Measurements from ENCODE around the gene VPS72.

The VPS72 gene

GRCh38 chr1:151184211-151184610 lies 5.8 kb downstream of the VPS72 start:
- DNase-seq: no peak

- no peak for DNase-seq
These were observed 13.4 kb downstream of the VPS72 start for GRCh38 chr1:151176514-151177045.

GRCh38 chr1:151175863-151176262 lies 14.1 kb downstream of the VPS72 start, which contains the start of gene TMOD4:
TMOD4 (minus strand) TSS chr1:151175981; CDS start chr1:151174875, 1,106 bp downstream.
- no peak for DNase-seq

GRCh38 chr1:151175041-151175741 lies 14.8 kb downstream of the VPS72 start:
- DNase-seq: no peak

GRCh38 chr1:151171190-151171589 lies 18.8 kb downstream of the VPS72 start:
- DNase-seq: no peak

- DNase-seq: no peak
These were observed 22.9 kb downstream of the VPS72 start for GRCh38 chr1:151167116-151167515.

- DNase-seq: no peak
These were observed 23.5 kb downstream of the VPS72 start for GRCh38 chr1:151166505-151166956.

GRCh38 chr1:151165738-151166504 lies 24.1 kb downstream of the VPS72 start, which contains the start of the genes LYSMD1 and SCNM1:
LYSMD1 (minus strand) TSS chr1:151165902; CDS start chr1:151165258, 644 bp downstream.
SCNM1 (plus strand) TSS chr1:151166144; CDS start chr1:151166153, 9 bp downstream.
- DNase-seq: peak; percentile 99

- DNase-seq: peak; percentile 60
These were observed 24.7 kb downstream of the VPS72 start for GRCh38 chr1:151165281-151165737.

GRCh38 chr1:151164732-151165280 lies 25.2 kb downstream of the VPS72 start:
- DNase-seq: no peak

GRCh38 chr1:151159373-151159772 lies 30.6 kb downstream of the VPS72 start:
- DNase-seq: no peak

GRCh38 chr1:151158751-151159251 lies 31.2 kb downstream of the VPS72 start:
- no peak for DNase-seq

- DNase-seq: no peak
These were observed 31.7 kb downstream of the VPS72 start for GRCh38 chr1:151158326-151158725.

GRCh38 chr1:151157067-151157531 lies 32.9 kb downstream of the VPS72 start:
- no peak for DNase-seq

GRCh38 chr1:151156515-151156819 lies 33.5 kb downstream of the VPS72 start, which contains the start of gene TNFAIP8L2:
TNFAIP8L2 (plus strand) TSS chr1:151156649; CDS start chr1:151158698, 2,049 bp downstream.
- no peak for DNase-seq

GRCh38 chr1:151147665-151148064 lies 42.3 kb downstream of the VPS72 start:
- no peak for DNase-seq

GRCh38 chr1:151147132-151147503 lies 42.9 kb downstream of the VPS72 start:
- no peak for DNase-seq

GRCh38 chr1:151146412-151147131 lies 43.4 kb downstream of the VPS72 start, which contains the start of gene SEMA6C:
SEMA6C (minus strand) TSS chr1:151146631; CDS start chr1:151142621, 4,010 bp downstream.
- peak; percentile 91 for DNase-seq

GRCh38 chr1:151146072-151146411 lies 44.0 kb downstream of the VPS72 start:
- DNase-seq: peak; percentile 28

- peak; percentile 25 for DNase-seq
These were observed 44.5 kb downstream of the VPS72 start for GRCh38 chr1:151145304-151146071.
